Stimulated activated CD4-positive, alpha-beta T cell treated with anti-CD3 and anti-CD28 coated beads, Interleukin-2, amount 100 ng/mL, for 24 hours (primary cell): ENCODE results near the gene ZNF532.

Source experiments
- DNase-seq, 2 donors: peaks; one replicate each; pipeline ENCODE4 v3.0.0-alpha.2; 2020

ZNF532 gene

DNA sequence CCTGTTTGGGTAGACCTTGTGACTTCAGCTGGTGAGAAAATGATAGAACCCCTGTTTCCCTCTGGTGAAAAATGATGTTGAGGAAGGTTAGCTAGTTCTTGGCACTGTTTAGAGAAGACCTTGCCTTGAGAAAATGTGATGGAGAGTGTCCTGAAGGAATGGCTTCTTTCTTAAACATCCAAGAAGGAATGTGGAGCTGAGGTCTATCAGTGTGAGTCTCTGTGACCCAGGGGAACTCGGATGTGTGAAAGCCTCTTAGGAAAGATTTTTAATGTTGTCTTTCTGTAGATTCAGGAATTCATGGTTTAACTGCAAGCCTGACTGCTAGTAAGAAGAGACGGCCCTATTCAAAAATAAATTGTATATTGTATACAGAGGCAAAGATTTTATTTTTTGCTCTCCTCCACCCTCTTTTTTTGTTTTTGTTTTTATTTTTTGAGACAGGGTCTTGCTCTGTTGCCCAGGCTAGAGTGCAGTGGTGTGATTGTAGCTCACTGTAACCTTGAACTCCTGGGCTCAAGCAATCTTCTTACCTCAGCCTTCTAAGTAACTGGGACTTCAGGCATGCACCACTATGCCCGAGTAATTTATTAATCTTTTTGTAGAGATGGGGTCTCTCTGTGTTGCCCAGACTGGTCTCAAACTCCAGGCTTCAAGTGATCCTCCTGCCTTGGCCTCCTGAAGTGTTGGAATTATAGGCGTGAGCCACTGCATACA is 87.5 kb downstream of the ZNF532 start:
- DNase-seq, result no peak

DNA sequence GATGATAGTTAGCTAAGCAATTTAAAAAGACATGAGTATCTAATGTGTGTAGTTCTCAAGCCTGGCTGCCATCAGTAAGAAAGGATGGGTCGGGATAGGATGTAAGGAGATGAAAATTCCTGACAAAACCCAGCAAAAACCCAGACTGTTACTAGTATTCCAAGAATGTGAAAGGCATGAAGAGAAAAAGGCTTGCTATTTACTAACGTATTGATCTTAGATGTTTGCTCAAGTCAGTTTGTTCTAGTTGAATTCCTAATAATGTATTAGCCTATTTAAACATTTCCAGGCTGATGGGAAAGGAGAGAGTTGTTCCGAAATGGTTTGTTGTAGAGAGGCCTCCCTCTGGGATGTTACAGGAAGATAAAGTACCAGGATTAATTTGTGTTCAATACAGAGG is 88.2 kb downstream of the ZNF532 start:
- no peak for DNase-seq

DNA sequence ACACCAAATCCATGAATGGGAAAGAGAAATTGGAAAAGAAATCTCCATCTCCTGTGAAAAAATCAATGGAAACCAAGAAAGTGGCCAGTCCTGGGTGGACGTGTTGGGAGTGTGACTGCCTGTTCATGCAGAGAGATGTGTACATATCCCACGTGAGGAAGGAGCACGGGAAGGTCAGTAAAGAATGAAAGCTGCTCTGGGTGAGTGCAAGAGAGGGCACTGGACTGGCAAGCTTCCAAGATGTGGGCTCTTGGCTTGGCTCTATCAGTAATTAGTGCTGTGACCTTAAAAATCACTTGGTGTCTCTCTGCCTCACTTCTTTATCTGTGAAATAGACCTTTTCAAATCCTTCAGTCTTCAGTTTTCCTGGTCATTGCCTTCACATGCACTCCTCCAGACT is 89.0 kb downstream of the ZNF532 start:
- DNase-seq, result no peak

DNA sequence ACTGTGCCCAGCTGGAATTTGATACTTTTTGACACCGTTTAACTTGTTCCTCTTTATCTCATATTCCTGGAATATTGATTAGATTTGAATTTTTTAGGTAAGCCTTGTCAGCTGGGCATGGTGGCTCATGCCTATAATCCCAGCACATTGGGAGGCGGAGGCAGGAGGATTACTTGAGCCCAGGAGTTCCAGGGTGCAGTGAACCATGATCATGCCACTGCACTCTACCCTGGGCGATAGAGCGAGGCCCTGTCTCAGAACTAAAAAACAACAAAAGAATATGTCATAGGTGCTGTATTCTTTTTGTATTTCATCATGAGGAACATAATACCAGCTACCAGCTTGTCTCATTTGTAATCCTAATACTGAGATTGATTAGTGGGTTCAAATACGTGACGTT is 90.3 kb downstream of the ZNF532 start:
- no peak for DNase-seq

DNA sequence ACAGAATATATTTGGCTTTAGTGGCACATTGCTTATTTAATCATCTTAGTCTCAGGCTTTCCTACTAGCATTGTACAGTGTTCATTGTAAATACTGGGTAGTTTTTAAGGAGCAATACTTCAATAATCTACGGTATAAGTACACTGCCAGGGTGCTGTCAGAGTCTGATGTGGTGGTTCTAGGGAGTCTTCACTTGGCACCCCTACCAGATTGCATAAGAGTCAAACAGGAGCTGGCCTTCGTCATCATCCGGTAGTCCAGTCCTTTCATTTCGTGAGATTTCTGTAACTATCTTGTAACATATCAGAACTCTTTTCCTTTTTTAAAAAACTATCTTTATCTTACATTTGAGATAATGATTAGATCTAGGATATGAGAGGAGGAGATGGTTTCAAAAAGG is 91.1 kb downstream of the ZNF532 start:
- no peak for DNase-seq

DNA sequence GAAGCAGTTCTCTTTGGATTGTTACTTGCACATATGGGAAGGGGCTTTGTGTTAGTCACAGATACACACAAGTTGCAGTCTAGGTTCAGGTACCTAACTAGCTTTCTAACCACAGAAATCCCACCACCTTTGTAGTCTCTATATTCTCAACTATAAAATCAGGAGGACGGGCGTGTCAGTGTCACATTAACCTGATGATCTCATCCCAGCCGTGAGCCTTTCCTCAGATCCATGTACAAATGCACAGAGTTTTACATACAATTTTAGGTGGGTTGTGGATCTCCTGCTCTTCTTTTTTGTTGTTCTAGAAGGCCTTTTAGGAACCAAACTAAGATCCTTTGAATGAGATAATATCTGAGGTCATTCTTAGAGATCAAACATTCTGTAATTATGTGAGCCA is 94.0 kb downstream of the ZNF532 start:
- no peak for DNase-seq

DNA sequence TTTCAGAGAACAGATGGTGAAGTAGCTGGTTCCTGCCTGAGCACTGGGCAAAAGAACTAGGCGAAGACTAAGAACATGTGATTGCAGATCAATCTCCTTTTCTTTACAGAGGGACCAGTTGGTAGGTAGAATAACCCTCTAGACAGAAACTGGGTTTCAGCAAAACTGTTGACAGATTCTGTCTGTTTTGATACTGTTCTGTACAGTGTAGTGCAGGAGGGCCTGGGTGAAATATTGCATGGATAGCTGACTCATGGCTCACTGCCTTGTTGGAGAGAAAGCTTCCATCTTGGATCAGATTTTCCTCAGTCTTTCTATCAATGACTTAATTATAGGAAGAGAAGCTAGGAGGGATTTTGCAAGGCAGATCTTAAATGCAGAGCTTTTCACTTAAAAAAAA is 95.8 kb downstream of the ZNF532 start:
- DNase-seq, result no peak

DNA sequence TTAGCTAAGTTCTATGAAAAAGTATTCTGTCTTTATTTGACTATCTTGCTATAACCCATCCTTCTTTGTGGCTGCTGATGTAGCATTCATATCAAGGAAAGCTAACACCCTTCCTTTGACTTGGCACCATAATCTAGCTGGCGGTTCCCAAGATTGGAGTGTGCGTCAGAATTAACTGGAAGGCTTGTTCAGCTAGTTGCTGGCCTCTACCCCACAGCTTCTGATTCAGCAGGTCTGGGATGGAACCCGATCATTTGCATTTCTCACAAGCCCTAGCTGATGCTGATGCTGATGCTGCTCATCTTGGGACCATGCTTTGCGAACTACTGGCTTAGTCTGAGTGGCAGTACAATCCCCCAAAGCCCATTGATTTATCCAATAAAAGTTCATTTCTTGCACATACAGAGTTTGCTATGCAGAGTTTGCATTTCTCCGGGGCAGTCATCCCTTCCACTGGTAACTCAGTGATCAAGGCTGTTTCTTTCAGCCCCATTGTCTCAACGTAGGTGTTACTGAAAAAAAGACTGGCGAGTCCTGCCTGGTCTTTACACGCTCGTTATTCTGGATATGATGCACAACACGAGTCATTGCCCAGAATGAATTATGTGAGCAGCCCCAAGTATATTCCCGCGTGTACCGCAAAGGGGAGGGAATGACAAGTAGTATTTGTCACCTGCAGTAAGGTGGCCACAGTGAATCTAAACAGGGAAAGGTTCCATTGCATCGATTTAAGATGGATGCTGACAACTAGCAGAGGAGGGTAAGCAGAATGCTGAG is 96.5 kb downstream of the ZNF532 start:
- DNase-seq, result no peak

DNA sequence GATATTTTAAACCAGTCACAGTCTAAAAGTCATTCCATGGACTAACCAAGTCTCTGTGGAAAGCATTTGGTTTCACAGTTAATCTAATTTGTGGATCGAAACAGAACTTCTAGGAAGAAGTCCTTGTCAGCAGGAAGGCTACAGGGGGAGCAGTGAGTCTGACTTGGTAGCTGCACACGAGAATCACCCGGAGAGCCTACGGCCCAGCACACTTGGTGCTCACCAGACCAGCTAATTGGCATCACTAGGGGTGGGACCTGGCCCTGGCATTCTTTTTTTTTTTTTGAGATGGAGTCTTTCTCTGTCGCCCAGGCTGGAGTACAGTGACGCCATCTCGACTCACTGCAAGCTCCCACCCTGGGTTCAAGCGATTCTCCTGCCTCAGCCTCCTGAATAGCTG is 97.7 kb downstream of the ZNF532 start:
- DNase-seq, result no peak

DNA sequence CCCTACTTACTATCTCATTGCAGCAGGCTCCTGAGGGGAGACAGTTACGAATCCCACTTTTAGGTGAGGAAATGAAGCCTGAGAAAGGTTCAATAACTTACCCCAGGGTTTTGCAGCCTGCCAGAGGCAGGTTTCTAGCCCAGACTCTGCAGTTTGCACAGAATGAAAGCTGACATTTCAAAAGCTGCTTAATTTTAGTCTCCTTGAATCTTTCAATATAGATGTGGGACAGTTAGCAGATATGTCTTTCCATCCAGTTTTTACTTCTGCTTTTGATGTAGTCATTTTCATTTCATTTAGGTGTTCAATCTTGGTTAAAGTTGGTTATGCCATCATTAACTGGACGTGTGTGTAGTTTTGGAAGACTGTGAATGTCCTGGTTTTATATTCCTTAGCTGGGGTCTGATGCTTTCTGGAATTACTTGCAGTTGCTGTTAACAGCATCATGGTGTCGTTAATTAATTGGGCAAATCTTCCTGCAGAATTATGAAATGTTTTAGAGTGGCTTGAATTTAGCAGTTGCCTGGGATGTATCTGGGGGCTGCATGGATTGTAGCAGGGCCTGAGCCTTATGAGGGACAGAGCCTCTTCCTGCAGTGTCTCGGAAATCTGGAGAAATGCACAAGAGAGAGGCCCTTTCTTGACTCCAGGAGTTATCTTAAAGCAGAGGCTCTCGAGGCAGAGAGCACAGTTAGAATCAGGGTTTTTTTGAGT is 100.8 kb downstream of the ZNF532 start:
- no peak for DNase-seq

DNA sequence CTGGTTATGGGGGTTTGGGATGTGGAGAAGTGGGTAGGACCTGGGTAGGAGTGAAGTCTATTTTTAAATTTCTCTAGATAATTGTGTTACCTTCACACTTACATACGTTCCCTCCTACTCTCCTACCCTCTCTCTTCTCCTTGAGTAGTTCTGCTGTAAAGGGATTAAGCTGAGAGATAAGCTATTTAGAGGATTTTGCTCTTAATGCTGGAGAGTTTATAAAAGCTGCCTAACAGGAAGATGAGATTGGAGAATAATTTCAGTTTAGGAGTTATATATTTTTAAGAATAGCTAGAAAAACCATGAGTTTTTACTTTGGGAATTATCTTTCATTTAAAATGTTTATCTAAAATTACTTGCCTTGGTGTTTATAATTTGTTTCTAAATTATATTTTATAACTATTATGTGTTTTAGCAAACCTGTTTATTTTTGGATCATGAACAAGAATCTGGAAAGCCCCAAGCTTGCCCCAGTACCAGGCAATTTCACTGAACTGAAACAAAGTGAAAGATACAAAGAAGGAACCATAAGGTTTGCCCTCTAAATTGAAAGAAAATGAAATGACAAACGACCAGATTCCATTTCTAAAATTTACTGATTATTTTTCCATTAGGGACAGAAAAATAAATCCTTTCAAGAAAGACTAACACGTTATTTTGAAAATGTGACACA is 101.5 kb downstream of the ZNF532 start:
- no peak for DNase-seq

DNA sequence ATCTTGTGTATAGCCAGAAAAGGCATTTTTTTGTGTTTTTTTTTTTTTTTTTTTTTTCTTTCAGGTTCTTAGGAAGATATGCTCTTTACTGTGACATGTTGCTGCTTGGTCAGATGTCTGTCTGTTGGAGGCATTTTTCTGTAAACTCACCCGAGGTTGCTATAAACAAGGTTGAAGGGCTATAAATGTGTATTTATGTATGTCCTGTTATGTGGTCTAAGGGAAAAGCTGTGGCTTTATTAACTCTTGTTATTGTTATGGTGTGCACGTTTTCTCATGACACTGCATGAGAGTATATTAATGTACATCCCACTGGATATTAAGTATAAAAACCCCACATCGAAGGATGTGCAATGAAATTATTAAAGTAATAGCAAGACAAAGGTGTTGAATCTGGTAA is 102.0 kb downstream of the ZNF532 start:
- DNase-seq, result no peak

DNA sequence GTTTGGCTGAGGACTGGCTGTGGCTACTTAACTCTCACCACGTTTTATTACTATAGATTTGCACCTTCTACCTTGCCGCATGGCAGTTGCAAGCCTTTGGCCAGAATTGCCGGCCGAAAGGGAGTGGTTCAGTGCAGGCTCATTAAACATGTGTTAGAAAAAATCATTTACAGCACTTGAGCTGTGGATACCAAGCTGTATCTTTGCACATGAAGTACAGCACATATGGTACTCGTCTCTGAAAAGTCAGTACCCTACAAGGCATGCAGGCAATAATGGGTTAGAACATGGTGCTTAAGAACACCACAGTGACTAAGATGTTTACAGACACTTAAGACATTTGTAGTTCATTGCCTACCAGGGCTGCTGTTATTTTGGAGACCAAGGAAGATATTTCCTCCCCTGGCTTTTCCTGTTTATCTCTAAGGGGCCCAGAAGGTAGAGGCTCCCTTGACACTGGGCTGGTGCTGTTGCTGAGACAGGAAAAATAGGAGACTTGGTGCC is 103.1 kb downstream of the ZNF532 start:
- no peak for DNase-seq

DNA sequence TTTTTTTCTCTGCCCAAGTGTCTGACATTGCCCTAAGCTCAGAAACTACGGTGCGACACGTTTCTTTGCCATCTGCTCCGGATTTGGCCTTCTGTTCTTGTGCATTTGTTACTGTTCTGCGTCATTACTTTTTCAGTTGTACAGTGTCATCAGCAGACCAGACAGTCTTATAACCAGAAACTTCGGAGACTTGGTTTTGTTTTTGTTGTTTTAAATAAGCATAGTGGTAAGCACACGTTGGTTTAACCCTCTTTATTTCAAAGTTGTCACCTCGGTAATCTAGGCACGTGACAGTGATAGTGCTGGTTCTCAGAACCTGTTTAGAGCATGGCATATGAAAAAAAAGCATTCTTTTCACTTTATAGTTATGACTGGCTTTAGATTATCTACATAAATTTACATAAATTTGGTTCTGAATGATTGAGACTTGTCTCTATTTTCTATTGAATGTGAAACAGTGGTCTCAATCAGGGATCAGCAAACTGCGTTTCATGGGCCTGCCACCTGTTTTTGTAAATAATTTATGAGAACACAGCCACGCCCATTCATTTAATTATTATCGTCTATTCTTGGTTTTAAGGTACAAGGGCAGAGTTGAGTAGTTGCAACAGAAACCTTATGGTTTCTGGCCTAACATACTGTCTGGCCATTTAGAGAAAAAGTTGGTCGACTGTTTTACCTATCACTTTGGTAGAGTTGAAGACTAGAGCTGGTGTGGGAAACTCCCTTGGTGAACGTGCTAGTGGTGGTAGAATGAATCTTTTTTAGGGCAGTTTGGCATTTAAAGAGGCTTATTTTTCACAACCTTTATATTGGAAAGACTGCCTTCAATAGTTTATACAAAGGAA is 106.5 kb downstream of the ZNF532 start:
- DNase-seq, result no peak

DNA sequence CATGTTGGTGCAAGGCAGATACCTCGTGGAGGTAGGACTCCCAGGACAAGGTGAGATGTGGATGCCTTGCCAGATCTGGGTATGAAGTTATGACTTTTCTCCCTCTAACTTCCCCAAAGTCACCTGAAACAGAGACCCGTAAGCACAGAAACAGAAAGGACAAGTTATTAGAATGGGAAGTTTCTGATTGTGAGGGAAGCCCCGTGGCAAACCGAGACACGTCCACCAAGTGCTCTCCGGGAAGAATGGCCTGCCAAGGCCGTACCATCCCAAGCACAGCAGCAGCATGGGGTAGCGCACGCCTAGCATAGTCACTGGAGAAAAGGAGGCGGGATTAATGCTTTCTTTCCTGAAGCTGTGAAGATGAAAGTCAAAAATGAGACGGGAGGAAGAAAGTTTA is 110.6 kb downstream of the ZNF532 start:
- DNase-seq, result no peak

DNA sequence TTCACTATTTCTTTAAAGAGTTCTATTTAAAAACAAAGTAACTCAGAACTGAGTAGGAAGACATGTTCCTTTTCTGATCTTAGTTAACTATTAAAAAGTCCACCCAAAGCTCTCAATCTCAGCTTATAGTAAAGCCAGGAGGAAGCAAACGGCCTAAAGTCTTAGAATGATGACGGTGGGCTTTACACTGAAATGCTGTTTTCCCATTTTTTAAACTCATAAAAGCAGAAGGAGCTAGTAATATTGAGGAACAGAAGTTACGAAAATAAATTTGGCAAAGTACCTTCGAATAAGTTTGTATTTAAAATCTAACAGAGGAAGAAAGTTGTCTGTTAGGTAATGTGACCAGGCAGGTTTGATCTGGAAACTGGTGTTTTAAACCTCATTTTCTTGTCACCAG is 111.1 kb downstream of the ZNF532 start:
- no peak for DNase-seq

DNA sequence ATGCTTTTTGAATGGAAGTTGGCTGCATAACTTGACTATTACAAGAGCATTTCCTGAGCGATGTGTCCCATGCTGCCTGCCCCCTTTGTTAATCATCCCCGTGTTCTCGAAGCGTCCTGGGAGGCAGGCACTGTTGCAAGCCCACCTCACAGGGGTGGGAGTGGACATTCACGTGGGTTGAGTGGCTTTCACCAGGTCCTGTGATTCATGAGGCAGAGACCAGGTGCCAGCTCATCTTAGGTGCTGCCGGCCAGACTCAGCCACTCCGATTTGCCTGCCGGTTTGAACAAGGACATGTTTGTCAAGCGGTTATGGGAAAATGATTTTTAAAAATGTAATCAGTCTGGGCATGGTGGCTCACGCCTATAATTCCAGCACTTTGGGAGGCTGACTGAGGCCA is 112.5 kb downstream of the ZNF532 start:
- no peak for DNase-seq

DNA sequence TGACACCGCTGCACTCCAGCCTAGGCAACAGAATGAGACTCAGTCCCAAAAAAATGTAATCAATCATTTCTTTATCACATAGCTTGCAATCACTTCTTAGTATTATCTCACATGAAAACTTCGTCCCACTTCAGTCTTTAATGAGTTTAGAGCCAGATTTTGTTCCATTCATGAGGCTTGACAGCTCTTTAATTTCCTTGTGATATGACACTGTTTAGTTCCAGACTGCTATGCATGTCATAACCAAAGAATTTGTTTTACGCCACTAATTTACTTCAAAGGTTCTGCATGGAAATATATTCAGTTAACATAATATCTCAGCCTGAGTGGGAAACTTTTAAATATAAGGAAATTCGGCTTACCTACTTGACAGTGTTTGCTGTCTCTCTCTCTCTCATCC is 113.1 kb downstream of the ZNF532 start:
- DNase-seq, result no peak

DNA sequence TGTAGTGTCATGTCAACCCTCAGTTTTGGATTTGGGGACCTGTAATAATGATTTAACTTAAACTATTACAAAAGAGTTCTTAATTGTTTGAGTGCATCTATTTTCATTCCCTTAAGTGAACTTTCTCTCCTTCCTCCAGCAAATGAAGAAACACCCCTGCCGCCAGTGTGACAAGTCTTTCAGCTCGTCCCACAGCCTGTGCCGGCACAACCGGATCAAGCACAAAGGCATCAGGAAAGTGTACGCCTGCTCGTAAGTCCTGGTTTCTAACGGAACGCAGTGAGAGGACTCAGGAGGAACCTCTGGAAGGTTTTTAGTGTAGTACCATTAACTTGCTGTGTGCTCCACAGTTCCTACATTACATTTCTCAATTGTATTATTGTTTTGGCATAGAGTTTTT is 114.2 kb downstream of the ZNF532 start:
- DNase-seq, result no peak

DNA sequence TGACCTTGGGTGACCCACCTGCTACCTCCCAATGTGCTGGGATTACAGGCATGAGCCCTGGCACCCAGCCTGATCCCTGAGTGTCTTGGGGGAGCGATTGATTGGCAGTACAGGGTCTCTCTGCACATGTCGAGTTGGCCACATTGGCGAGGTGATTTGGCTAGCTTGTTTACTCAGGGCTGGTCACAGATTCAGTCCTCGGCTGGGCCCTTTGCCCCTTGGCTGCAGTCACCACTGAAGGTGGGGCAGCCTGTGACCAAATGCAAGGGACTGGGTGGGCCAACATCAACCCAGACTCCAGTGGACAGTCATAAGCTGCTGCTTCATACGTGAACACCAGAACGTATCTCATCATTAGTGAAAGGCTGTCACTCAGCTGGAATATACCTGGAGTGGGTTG is 114.9 kb downstream of the ZNF532 start:
- no peak for DNase-seq

DNA sequence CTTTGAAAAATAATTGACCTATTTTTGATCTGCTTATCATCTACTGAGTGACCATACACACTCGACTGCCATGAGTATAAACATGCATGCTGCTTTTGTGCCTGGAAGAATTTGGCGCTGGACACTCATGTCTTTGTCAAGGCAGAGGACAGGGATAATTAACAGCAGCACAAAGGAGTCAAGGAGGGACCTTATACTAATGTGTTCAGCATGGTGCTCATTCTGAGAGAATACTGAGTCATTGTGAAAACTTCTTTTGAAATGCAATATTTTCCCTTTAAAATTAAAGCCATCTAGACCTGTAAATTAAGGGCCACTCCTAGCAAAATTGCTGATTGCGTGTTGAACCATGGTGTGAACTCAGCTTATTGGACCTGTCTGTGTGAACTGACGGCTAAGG is 116.3 kb downstream of the ZNF532 start:
- DNase-seq, result no peak
